ENCODE data around the gene HMBS.

Gene HMBS

GRCh38 chr11:119062779-119063178, 21.9 kb upstream of the HMBS start:
- no peak for DNase-seq (ENCODE audit: low read depth, low spot score)
- H3K4me3 ChIP-seq (ENCODE audit: low read depth, low read length) = no peak overlapping the region
- ChIA-PET POLR2A (no interaction called here), CTCF (interaction anchor here (1.0 to 1.1 kb wide), 2 partner anchors 134 to 261 kb away, joined by 3 to 4 read pairs; no protein-coding TSS in a partner anchor)
- no peak for TF ChIP-seq CTCF (IDR thresholded peaks at IDR 0.05; ENCODE audit: insufficient read depth, low read length, missing control alignments)

DNA sequence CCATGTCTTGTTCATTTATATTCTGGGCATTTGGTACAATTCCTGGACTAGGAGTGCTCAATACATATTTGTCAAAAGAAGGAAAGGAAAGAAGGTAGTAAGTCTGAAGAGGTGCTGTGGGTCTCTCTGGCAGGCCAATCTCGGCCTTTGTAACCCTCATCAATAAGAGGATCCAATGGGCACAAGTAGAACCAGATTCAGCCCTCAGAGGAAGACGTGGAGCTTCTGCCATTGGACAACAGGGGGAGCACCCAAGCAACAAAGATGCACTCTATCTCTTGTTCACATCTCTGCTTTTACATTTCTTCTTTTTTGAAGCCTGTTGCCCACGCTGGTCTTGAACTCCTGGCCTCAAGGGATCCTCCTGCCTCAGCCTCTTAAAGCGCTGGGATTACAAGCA, 19.3 kb upstream of the HMBS start:
- peak; percentile 58 for TF ChIP-seq CTCF (IDR thresholded peaks at IDR 0.05; ENCODE audit: insufficient read depth, low read length, missing control alignments)
- CTCF ChIA-PET = interaction anchor here (0.8 to 2.3 kb wide), 5 partner anchors 10 to 258 kb away, joined by 3 to 9 read pairs (median 7); partner anchors contain the start of gene HMBS
- DNase-seq (ENCODE audit: low read depth, low spot score) = no peak
- POLR2A ChIA-PET = interaction anchor here (0.6 to 1.0 kb wide), 2 partner anchors 15 to 20 kb away, joined by 3 to 4 read pairs; no protein-coding TSS in a partner anchor
- no peak overlapping the region for H3K4me3 ChIP-seq (ENCODE audit: low read depth, low read length)

DNA sequence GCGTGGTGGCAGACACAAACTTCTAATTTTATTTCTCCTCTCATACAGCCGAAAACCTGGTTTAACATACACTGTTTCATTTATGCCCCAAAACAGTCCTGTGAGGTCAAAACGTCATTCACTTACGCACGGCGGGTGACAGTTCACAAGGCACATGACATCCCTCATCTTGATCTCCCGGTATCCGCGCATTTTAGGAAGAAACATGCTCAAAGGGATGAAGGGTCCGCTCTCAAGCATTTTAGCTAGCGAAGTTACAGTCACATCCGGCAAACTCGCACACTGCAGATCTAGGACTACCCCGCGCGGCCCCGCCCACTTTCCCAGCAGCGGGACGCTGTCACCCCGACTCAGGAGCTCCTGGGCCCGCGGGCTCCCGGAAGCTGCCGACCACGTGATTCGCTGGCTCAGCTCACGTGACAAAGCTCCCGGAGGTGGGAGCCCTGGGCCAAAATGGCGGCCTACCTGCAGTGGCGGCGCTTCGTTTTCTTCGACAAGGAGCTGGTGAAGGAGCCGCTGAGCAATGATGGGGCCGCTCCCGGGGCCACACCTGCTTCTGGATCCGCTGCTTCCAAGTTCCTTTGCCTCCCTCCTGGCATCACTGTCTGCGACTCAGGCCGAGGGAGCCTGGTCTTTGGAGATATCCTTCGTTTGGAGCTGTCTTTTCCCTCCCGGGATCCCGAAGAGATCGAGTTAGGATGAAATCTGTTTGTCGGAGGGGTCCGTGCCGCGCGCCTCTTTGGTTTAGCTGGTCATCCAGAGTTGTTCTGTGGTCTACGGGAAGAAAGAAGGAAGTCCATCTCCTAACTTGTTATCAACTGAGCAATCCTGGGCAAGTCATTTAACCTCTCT, 17.1 kb upstream of the HMBS start, which contains the start of gene VPS11:
Gene VPS11, plus strand, starts transcription at position 448 of the 852 bp plus-strand sequence. Its CDS starts 6 bp downstream, at position 454.
- ChIA-PET POLR2A (interaction anchor here (0.6 to 1.8 kb wide), 11 partner anchors 9 to 49 kb away, joined by 3 to 15 read pairs (median 4); partner anchors contain the start of genes C2CD2L, DPAGT1, HMBS and HYOU1), CTCF (interaction anchor here (0.8 to 2.0 kb wide), 13 partner anchors 10 to 270 kb away, joined by 3 to 9 read pairs (median 4); partner anchors contain the start of genes DPAGT1 and HMBS)
- peak; percentile 77 for DNase-seq (ENCODE audit: low read depth, low spot score)
- no peak for TF ChIP-seq CTCF (IDR thresholded peaks at IDR 0.05; ENCODE audit: insufficient read depth, low read length, missing control alignments)
- peak within 1 kb of the TSS; percentile 92 for H3K4me3 ChIP-seq (ENCODE audit: low read depth, low read length)

DNA sequence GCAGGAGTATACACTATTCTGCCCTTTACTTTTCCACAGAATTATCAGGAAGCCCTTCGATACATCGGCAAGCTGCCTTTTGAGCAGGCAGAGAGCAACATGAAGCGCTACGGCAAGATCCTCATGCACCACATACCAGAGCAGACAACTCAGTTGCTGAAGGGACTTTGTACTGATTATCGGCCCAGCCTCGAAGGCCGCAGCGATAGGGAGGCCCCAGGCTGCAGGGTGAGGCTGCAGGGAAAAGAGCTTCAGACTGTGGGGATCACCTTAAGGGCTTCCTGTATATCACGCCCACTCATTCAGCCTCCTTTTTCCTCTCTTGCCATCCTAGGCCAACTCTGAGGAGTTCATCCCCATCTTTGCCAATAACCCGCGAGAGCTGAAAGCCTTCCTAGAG, 6.8 kb upstream of the HMBS start:
- CTCF ChIA-PET = interaction anchor here (1.4 to 1.5 kb wide), 2 partner anchors 10 to 119 kb away, joined by 3 read pairs; partner anchors contain the start of gene VPS11
- no peak for DNase-seq (ENCODE audit: low read depth, low spot score)
- no peak for TF ChIP-seq CTCF (IDR thresholded peaks at IDR 0.05; ENCODE audit: insufficient read depth, low read length, missing control alignments)
- no peak overlapping the region for H3K4me3 ChIP-seq (ENCODE audit: low read depth, low read length)
- POLR2A ChIA-PET = interaction anchor here (0.5 kb wide), 1 partner anchor 44 kb away, joined by 3 read pairs; the partner anchor contains the start of gene HINFP

DNA sequence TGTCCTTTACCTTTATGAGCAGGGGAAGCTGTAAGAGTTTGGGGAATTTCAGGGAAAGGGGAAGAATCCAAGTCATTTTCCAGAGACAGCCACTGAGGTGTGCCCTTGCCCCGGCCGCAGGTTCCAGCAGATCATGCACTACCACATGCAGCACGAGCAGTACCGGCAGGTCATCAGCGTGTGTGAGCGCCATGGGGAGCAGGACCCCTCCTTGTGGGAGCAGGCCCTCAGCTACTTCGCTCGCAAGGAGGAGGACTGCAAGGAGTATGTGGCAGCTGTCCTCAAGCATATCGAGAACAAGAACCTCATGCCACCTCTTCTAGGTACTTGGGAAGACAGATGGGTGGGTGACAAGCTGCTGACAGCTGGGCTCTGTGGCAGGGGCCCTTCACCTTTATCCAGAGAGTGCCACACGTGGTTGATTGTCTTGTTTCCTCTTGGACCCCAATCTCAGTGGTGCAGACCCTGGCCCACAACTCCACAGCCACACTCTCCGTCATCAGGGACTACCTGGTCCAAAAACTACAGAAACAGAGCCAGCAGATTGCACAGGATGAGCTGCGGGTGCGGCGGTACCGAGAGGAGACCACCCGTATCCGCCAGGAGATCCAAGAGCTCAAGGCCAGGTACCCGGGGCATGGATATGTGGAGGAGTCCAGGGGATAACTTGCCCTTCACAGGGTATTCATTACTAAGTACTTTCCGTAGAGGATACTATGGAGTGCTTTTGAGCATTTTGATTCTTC, 5.8 kb upstream of the HMBS start:
- DNase-seq (ENCODE audit: low read depth, low spot score) = no peak
- no peak for TF ChIP-seq CTCF (IDR thresholded peaks at IDR 0.05; ENCODE audit: insufficient read depth, low read length, missing control alignments)
- POLR2A ChIA-PET = interaction anchor here (0.9 kb wide), 1 partner anchor 11 kb away, joined by 3 read pairs; the partner anchor contains the start of gene VPS11
- H3K4me3 ChIP-seq (ENCODE audit: low read depth, low read length) = no peak overlapping the region
- CTCF ChIA-PET = interaction anchor here (1.4 kb wide), 1 partner anchor 11 kb away, joined by 3 read pairs; the partner anchor contains the start of gene VPS11
